Liver (tissue), 9 donors: ENCODE data around the gene SPP1. TPM values are rescaled to one million over a fixed set of nuclear protein-coding genes. Genes with fewer than 3 reads are reported as not detected.

Experiments
- DNase-seq: peaks from one replicate; pipeline ENCODE4 v3.0.0-alpha.2; 2017; ENCODE audit warnings: low spot score
- H3K27ac ChIP-seq, 2 donors: one replicate each; pipeline ENCODE4 v1.7.0; 2013; ENCODE audit warnings: inconsistent platforms in 2 of 2, low read length in 2 of 2, control low read depth in 1 of 2, low read depth in 1 of 2, mild to moderate bottlenecking in 1 of 2
- H3K27me3 ChIP-seq, 4 donors: one replicate each; pipeline versions ENCODE4 v1.6.1 to v1.7.0; 2013; ENCODE audit warnings: low read length in 3 of 4, inconsistent platforms in 1 of 4, mild to moderate bottlenecking in 1 of 4, moderate library complexity in 1 of 4; ENCODE audit not compliant: control insufficient read depth in 4 of 4, insufficient read depth in 4 of 4
- H3K36me3 ChIP-seq, 4 donors: one replicate each; pipeline versions ENCODE4 v1.6.1 to v1.7.0; 2013; ENCODE audit warnings: low read length in 3 of 4, mild to moderate bottlenecking in 3 of 4, low read depth in 1 of 4, moderate library complexity in 1 of 4; ENCODE audit not compliant: control insufficient read depth in 4 of 4, insufficient read depth in 3 of 4
- H3K4me1 ChIP-seq, 4 donors: one replicate each; pipeline versions ENCODE4 v1.6.1 to v1.7.0; 2013; ENCODE audit warnings: low read length in 3 of 4, mild to moderate bottlenecking in 3 of 4, moderate library complexity in 1 of 4; ENCODE audit not compliant: control insufficient read depth in 4 of 4, insufficient read depth in 4 of 4
- H3K4me3 ChIP-seq, 3 donors: one replicate each; pipeline versions ENCODE4 v1.6.1 to v1.7.0; 2013; ENCODE audit warnings: low read length in 3 of 3, control low read depth in 1 of 3, low read depth in 1 of 3, mild to moderate bottlenecking in 1 of 3
- H3K9ac ChIP-seq, 2 donors: one replicate each; pipeline ENCODE4 v1.7.0; 2013; ENCODE audit warnings: low read length in 2 of 2, mild to moderate bottlenecking in 2 of 2, moderate library complexity in 2 of 2, control low read depth in 1 of 2, low read depth in 1 of 2
- H3K9me3 ChIP-seq, 4 donors: one replicate each; pipeline versions ENCODE4 v1.6.1 to v1.7.0; 2013; ENCODE audit warnings: low read length in 3 of 4; ENCODE audit not compliant: control insufficient read depth in 4 of 4
- ATF3 ChIP-seq: IDR thresholded peaks from 2 replicates; pipeline ENCODE4 v1.6.1; 2016; ENCODE audit warnings: antibody characterized with exemption
- CTCF ChIP-seq: fragments of 150-350 bp; IDR thresholded peaks from 2 replicates; pipeline ENCODE4 v1.5.1; 2017; ENCODE audit warnings: improper control_type of control experiment, low read depth, low read length; ENCODE audit not compliant: missing input control
- FOXA1 ChIP-seq: IDR thresholded peaks from 2 replicates; pipeline ENCODE4 v1.6.1; 2016; ENCODE audit warnings: antibody characterized with exemption
- FOXA2 ChIP-seq: IDR thresholded peaks from 2 replicates; pipeline ENCODE4 v1.6.1; 2016; ENCODE audit warnings: antibody characterized with exemption
- GABPA ChIP-seq, 2 donors: IDR thresholded peaks in 1 of 2; conservative IDR thresholded peaks in 1 of 2; 2 replicates each; pipeline ENCODE4 v1.6.1; 2016; ENCODE audit warnings: antibody characterized with exemption in 2 of 2, mild to moderate bottlenecking in 1 of 2, moderate library complexity in 1 of 2
- HNF4A ChIP-seq, 2 donors: conservative IDR thresholded peaks; 2 replicates each; pipeline ENCODE4 v1.6.1; 2016; ENCODE audit warnings: antibody characterized with exemption in 2 of 2, mild to moderate bottlenecking in 2 of 2
- HNF4G ChIP-seq: IDR thresholded peaks from 2 replicates; pipeline ENCODE4 v1.6.1; 2016; ENCODE audit warnings: antibody characterized with exemption
- MAX ChIP-seq: IDR thresholded peaks from 2 replicates; pipeline ENCODE4 v1.6.1; 2016; ENCODE audit warnings: antibody characterized with exemption
- NR2F2 ChIP-seq: IDR thresholded peaks from 2 replicates; pipeline ENCODE4 v1.6.1; 2016; ENCODE audit warnings: antibody characterized with exemption
- RAD21 ChIP-seq, 2 donors: IDR thresholded peaks; 2 replicates each; pipeline ENCODE4 v1.6.1; 2016; ENCODE audit warnings: antibody characterized with exemption in 2 of 2, mild to moderate bottlenecking in 2 of 2
- REST ChIP-seq: IDR thresholded peaks from 2 replicates; pipeline ENCODE4 v1.6.1; 2016; ENCODE audit warnings: antibody characterized with exemption, mild to moderate bottlenecking
- RXRA ChIP-seq, 2 donors: IDR thresholded peaks; 2 replicates each; pipeline ENCODE4 v1.6.1; 2017 to 2018; ENCODE audit warnings: antibody characterized with exemption in 2 of 2, mild to moderate bottlenecking in 1 of 2
- TAF1 ChIP-seq: conservative IDR thresholded peaks from 2 replicates; pipeline ENCODE4 v1.6.1; 2016; ENCODE audit warnings: antibody characterized with exemption, mild to moderate bottlenecking
- YY1 ChIP-seq: IDR thresholded peaks from 2 replicates; pipeline ENCODE4 v1.6.1; 2016; ENCODE audit warnings: antibody characterized with exemption, mild to moderate bottlenecking
- ZBTB33 ChIP-seq: IDR thresholded peaks from 2 replicates; pipeline ENCODE4 v1.6.1; 2016; ENCODE audit warnings: antibody characterized with exemption
- WGBS: extraction: QIAGEN DNeasy Blood & Tissue Kit; methylation state at CpG from one replicate; pipeline ENCODE4 v1.1.7; 2013; 5-methylcytosine and 5-hydroxymethylcytosine counted together
- polyA plus RNA-seq, 2 donors: library from polyadenylated mRNA; stranded (reverse) in 1 of 2; unstranded in 1 of 2; fragments of 200-250 nt in 1 of 2; fragments of >200 nt in 1 of 2; fragmentation: Nextera tagmentation in 1 of 2; extraction: Ambion mirVana in 1 of 2; gene quantifications; one replicate each; pipeline versions ENCODE4 v1.2.1 to v1.2.3, GENCODE V29; 2013 to 2015
- total RNA-seq, 2 donors: library from RNA; depleted of rRNA; stranded (reverse); fragments of >200 nt; gene quantifications; one replicate each; pipeline ENCODE4 v1.2.3, GENCODE V29; 2014
- donor health status: healthy.
- donor health status: healthy.
- donor health status: healthy.
- donor health status: healthy.
- donor health status: healthy.

The SPP1 gene
- total and polyA plus RNA-seq, 4 donors, result 10.5 to 80.2 (median 27.5) TPM

- no peaks in the 10 kb centered on the region for H3K9me3 ChIP-seq
- H3K9ac ChIP-seq, result no peak overlapping the region
- H3K36me3 ChIP-seq, result no peaks in the 10 kb centered on the region
- H3K4me3 ChIP-seq, result no peak overlapping the region
- TF ChIP-seq HNF4A (conservative IDR thresholded peaks at IDR 0.05), result peak; percentile 13 to 35
- no peak for TF ChIP-seq REST
- peak; percentile 35 to 63 for TF ChIP-seq RXRA (IDR thresholded peaks at IDR 0.05)
- no peak for TF ChIP-seq MAX
- peak; percentile 23 for TF ChIP-seq ZBTB33
- TF ChIP-seq ATF3, result no peak
- no peak overlapping the region for H3K27ac ChIP-seq
- WGBS, result 82% methylated on average over 5 of the region's 5 CpGs
- DNase-seq, result no peak
- H3K4me1 ChIP-seq, result peaks cover 0 to 8% (median 3%) of the 10 kb centered on the region in 4 donors
- no peaks in the 10 kb centered on the region for H3K27me3 ChIP-seq
Observed at GRCh38 chr4:87977521-87978278, 2.2 kb downstream of the SPP1 start.

GRCh38 chr4:87978681-87979080, 3.2 kb downstream of the SPP1 start:
- H3K36me3 ChIP-seq, result no peaks in the 10 kb centered on the region
- no peak overlapping the region for H3K4me3 ChIP-seq
- 96% methylated on average over 1 of the region's 1 CpG for WGBS
- peaks cover 0 to 8% (median under 1%) of the 10 kb centered on the region in 4 donors for H3K4me1 ChIP-seq
- no peak for TF ChIP-seq FOXA1
- no peak for TF ChIP-seq GABPA (IDR thresholded peaks at IDR 0.05 in 1 of 2, conservative IDR thresholded peaks at IDR 0.05 in 1 of 2)
- TF ChIP-seq CTCF, result no peak
- TF ChIP-seq TAF1, result no peak
- TF ChIP-seq NR2F2, result no peak
- TF ChIP-seq FOXA2, result no peak
- TF ChIP-seq HNF4A (conservative IDR thresholded peaks at IDR 0.05), result no peak
- TF ChIP-seq REST, result no peak
- no peak for TF ChIP-seq HNF4G
- TF ChIP-seq YY1, result no peak
- no peak for TF ChIP-seq ZBTB33
- no peak for TF ChIP-seq RAD21 (IDR thresholded peaks at IDR 0.05)
- no peak overlapping the region for H3K27ac ChIP-seq
- no peaks in the 10 kb centered on the region for H3K27me3 ChIP-seq
- no peak overlapping the region for H3K9ac ChIP-seq
- no peaks in the 10 kb centered on the region for H3K9me3 ChIP-seq
- DNase-seq, result no peak
